Duodenal mucosa (tissue), 2 donors: Measurements from ENCODE around the gene SLC7A6OS.

Source experiments
- H3K27ac ChIP-seq: one replicate; pipeline ENCODE4 v1.7.0; 2013; ENCODE audit warnings: low read depth, low read length
- H3K27me3 ChIP-seq, 2 donors: one replicate each; pipeline ENCODE4 v1.7.0; 2013; ENCODE audit warnings: low read length in 2 of 2, control low read depth in 1 of 2; ENCODE audit not compliant: insufficient read depth in 2 of 2, control insufficient read depth in 1 of 2
- H3K36me3 ChIP-seq, 2 donors: one replicate each; pipeline ENCODE4 v1.7.0; 2013; ENCODE audit warnings: low read length in 2 of 2, control low read depth in 1 of 2; ENCODE audit not compliant: insufficient read depth in 2 of 2, control insufficient read depth in 1 of 2
- H3K4me1 ChIP-seq, 2 donors: one replicate each; pipeline ENCODE4 v1.7.0; 2013; ENCODE audit warnings: low read length in 2 of 2, control low read depth in 1 of 2; ENCODE audit not compliant: insufficient read depth in 2 of 2, control insufficient read depth in 1 of 2
- H3K4me3 ChIP-seq, 2 donors: one replicate each; pipeline ENCODE4 v1.7.0; 2013; ENCODE audit warnings: low read length in 2 of 2, low read depth in 1 of 2
- H3K9ac ChIP-seq, 2 donors: one replicate each; pipeline ENCODE4 v1.7.0; 2013; ENCODE audit warnings: low read length in 2 of 2, low read depth in 1 of 2
- H3K9me3 ChIP-seq, 2 donors: one replicate each; pipeline ENCODE4 v1.7.0; 2013; ENCODE audit warnings: low read length in 2 of 2, control low read depth in 1 of 2; ENCODE audit not compliant: control insufficient read depth in 1 of 2

SLC7A6OS gene

DNA sequence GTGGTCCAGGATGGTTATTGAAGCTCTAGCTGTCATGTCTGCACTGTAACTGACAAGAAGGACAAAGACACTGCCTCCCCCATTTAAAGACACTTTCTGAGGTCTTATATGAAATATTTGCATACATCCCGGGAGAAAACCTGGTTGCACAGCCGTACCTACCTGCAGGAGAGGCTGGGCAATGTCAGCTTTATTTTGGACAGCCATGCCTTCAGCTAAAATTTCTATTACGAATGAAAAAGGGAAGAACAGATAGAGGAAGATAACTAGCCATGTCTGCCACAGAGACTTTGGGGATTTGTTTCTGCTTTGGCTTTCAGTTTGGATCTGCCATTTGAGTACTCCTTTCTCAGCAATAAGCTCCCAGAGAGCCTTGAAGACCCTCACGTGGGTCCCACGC is 27.4 kb downstream of the SLC7A6OS start:
- no peak overlapping the region for H3K4me3 ChIP-seq
- peaks cover 10 to 32% of the 10 kb centered on the region in 2 donors for H3K36me3 ChIP-seq
- H3K27ac ChIP-seq = no peak overlapping the region
- peaks cover 12 to 42% of the 10 kb centered on the region in 2 donors for H3K4me1 ChIP-seq
- H3K9ac ChIP-seq = no peak overlapping the region
- H3K27me3 ChIP-seq = no peaks in the 10 kb centered on the region
- no peaks in the 10 kb centered on the region for H3K9me3 ChIP-seq

DNA sequence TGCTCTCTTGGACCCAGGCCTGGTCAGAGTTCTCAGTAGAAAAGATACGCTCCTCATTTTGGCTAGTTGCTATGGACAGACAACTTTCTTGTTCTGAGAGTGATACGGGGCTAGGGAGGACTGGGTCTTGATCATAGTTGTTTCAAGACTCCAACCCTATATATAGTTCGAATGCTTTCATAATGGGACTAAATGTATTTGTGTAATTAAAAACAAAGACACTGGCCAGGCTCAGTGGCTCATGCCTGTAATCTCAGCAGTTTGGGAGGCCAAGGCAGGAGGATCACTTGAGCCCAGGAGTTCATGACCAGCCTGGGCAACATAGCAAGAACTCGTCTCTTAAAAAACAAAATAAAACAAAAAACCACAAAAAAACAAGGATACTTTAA is 28.7 kb downstream of the SLC7A6OS start:
- Histone ChIP-seq H3K4me3 (no peak overlapping the region), H3K27ac (no peak overlapping the region), H3K4me1 (peaks cover 12 to 36% of the 10 kb centered on the region in 2 donors)

DNA sequence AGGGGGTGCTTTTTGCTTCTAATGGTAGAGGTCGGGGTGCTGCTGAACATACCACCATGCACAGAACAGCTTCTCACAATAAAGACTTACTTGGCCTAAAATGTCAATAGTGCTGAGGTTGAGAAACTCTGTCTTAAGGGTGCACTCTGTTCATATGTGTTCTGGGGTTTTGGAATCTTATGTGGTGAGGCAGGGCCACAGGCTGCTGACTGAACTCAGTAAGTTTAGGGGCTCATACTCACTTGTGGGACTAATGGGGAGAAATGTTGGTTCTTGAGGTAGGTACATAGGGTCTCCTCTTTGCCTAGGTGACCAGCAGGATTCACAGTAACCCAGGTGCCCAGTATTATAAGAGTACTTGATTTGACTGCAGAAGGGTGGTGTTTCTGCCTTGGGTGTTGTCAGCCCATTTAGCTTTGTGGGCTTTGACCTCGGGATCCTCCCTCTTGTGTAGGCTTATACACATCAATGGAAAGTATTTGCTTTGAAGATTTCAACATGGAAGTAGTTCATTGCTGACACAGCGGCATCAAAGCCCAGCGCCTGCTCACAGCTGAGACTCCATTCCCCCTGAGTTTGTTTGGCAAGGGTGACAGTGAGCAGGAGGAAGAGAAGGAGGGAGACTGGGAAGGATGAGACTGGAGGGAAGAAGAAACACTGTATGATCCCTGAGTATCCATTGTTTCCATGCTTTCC is 29.2 kb downstream of the SLC7A6OS start:
- Histone ChIP-seq H3K4me1 (peaks cover 12 to 35% of the 10 kb centered on the region in 2 donors), H3K36me3 (peaks cover 0 to 19% of the 10 kb centered on the region in 2 donors), H3K27ac (no peak overlapping the region), H3K9ac (no peak overlapping the region), H3K9me3 (no peaks in the 10 kb centered on the region), H3K27me3 (no peaks in the 10 kb centered on the region), H3K4me3 (no peak overlapping the region)

More for the DNA sequence above, 28.7 kb downstream of the SLC7A6OS start:
- Histone ChIP-seq H3K9ac (no peak overlapping the region), H3K9me3 (no peaks in the 10 kb centered on the region), H3K36me3 (peaks cover 0 to 21% of the 10 kb centered on the region in 2 donors), H3K27me3 (no peaks in the 10 kb centered on the region)

DNA sequence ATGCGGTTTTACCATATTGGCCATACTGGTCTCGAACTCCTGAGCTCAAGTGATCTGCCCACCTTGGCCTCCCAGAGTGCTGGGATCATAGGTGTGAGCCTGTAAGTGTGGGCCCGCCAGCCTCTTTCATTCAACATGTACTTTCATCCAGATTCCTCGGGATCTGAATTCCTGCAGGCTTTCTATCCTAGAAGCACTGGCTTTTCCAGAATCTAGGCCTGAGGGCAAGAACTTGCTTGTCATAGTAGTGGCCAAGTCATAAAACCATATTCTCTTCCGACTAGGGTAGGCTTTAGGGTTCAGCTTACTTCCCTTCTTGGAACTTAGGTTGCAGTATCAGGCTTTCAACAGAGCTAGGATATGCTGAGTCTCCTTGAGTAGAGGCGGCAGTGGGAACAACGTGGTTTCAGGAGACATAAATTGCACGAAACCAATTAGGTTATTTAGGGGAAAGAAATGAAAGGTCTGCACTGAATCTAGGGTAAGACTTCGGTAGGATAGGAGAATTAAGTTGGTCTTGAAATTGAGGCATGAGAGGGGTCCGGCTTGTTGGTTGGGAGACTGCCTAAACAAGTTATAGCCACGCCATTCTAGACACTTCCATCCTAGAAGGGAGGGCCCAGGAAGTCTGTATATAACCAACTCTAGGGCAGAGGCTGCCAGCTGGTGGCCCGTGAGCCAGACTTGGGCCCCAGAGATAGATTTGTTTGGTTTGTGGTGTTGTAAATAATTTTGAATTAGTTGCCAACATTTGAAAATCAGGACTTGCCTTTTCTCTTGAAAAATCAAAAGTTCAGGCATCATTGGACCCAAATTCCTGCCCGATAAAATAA is 30.8 kb downstream of the SLC7A6OS start:
- Histone ChIP-seq H3K27ac (no peak overlapping the region), H3K36me3 (peaks cover 0 to 16% of the 10 kb centered on the region in 2 donors), H3K4me1 (peaks cover 6 to 27% of the 10 kb centered on the region in 2 donors), H3K4me3 (no peak overlapping the region), H3K9ac (no peak overlapping the region), H3K27me3 (no peaks in the 10 kb centered on the region), H3K9me3 (no peaks in the 10 kb centered on the region)

DNA sequence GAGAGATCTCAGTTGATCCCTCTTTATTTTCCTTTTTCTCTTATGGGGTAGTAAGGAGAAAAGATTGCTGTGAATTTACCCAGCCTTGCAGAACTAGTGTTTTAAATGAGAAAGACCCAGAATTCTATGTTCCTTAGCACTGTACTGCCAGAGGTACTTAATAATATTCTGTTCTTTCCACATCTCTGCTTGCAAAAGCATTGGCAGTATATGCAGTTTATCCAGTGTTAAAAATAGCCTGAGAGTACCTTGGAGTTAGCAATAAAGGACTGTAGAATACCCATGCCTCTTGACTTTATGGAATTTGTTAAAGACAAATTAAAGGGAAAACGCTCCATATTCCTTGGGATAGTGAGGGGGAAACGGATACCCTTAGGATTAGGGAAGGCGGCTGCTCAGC is 34.5 kb downstream of the SLC7A6OS start:
- H3K27me3 ChIP-seq = no peaks in the 10 kb centered on the region
- H3K27ac ChIP-seq = no peak overlapping the region
- peaks cover 6 to 23% of the 10 kb centered on the region in 2 donors for H3K36me3 ChIP-seq
- H3K9ac ChIP-seq = no peak overlapping the region
- H3K4me1 ChIP-seq = peaks cover 13 to 22% of the 10 kb centered on the region in 2 donors
- no peak overlapping the region for H3K4me3 ChIP-seq
- no peaks in the 10 kb centered on the region for H3K9me3 ChIP-seq

DNA sequence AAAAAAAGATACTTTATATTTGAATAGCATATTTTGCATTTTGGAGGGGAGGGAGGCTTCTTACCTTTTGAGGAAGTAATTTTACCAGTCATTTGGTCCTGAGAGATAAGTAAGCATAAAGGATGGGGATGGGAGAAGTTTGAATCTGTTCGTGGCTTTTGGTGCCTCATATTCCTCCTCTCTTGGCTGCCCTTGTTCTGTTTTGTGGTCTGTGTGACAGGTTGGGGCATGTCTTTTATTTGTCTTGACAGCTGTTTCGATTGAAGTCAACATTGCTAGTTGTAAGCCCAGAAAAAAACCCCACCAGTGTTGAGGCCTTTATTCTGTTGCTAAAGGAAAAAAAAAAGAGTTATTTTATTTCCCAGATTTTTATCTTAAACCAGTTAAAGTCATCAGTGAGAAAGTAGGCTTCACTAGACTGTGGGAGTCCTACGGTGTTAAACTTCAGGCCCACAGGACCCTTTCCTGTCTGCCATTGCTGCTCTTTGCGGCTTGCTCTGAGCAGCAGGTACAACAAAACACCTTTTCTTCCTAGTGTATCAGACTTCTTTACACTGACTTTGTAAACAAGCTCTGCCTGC is 35.0 kb downstream of the SLC7A6OS start:
- Histone ChIP-seq H3K4me1 (peaks cover 13 to 22% of the 10 kb centered on the region in 2 donors), H3K9ac (no peak overlapping the region), H3K27ac (no peak overlapping the region), H3K4me3 (no peak overlapping the region), H3K36me3 (peaks cover 6 to 22% of the 10 kb centered on the region in 2 donors), H3K9me3 (no peaks in the 10 kb centered on the region), H3K27me3 (no peaks in the 10 kb centered on the region)

DNA sequence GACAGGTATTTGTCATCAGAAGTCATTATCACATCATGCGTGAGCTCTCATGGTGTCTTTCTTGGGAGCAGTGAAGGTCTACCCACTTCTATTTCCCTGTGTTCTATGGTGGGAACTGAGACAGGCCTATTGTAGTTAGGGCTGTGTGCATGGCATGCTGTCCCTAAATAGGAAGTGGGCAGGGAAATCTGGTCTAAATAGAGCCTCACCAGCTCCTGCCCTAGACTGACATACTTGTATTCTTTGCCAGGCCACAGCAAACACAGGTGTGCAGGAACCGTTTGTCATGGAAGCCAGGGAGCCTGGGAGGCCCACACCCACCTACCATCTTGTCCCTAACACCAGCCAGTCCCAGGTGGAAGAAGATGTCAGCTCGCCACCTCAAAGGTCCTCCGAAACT is 36.3 kb downstream of the SLC7A6OS start:
- peaks cover 6 to 19% of the 10 kb centered on the region in 2 donors for H3K36me3 ChIP-seq
- peaks cover 13 to 23% of the 10 kb centered on the region in 2 donors for H3K4me1 ChIP-seq
- no peak overlapping the region for H3K27ac ChIP-seq
- no peak overlapping the region for H3K9ac ChIP-seq
- no peaks in the 10 kb centered on the region for H3K9me3 ChIP-seq
- H3K4me3 ChIP-seq = no peak overlapping the region
- no peaks in the 10 kb centered on the region for H3K27me3 ChIP-seq

DNA sequence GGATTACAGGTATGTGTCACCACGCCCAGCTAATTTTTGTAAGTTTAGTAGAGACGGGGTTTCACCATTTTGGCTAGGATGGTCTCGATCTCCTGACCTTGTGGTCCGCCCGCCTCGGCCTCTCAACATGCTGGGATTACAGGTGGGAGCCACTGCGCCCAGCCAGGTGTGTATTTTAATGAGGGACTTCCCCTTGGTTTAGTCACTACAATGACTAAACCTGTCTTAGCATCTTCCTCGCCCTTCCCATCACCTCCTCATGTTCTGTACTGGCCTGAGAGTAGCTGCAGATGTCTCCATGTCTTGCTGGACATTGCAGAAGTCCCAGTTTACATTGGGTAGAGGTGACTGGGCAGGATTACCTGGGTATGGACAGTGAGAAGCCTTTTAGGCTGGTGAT is 36.9 kb downstream of the SLC7A6OS start:
- Histone ChIP-seq H3K27ac (no peak overlapping the region), H3K4me3 (no peak overlapping the region), H3K9me3 (no peaks in the 10 kb centered on the region), H3K4me1 (peaks cover 13 to 27% of the 10 kb centered on the region in 2 donors), H3K36me3 (peaks cover 6 to 19% of the 10 kb centered on the region in 2 donors), H3K9ac (no peak overlapping the region), H3K27me3 (no peaks in the 10 kb centered on the region)

DNA sequence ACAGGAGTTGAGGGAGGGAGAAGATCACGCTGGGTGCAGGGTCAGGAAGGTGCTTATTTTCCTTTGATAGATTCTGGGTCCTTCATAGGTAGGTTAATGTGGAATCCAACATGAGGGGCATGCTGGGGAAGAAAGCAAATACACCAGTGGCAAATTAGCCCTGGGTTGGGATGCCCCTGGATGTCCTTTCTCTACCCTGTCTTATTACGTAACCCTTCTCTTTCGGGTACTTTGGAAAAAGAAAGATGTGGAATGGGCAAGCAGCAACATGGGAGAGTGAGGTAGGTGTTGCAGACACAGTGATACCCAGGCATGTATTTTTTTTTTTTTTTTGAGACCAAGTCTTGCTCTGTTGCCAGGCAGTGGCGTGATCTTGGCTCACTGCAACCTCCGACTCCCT is 37.3 kb downstream of the SLC7A6OS start:
- Histone ChIP-seq H3K4me1 (peaks cover 13 to 27% of the 10 kb centered on the region in 2 donors), H3K4me3 (no peak overlapping the region), H3K9ac (peak overlapping the region in 1 of 2 donors; percentile 10), H3K27me3 (no peaks in the 10 kb centered on the region), H3K9me3 (no peaks in the 10 kb centered on the region), H3K27ac (no peak overlapping the region), H3K36me3 (peaks cover 6 to 19% of the 10 kb centered on the region in 2 donors)
